Activated CD8-positive, alpha-beta memory T cell treated with anti-CD3 and anti-CD28 coated beads, Interleukin-2, amount 50 U/mL, for 1 hour (primary cell): Measurements from ENCODE around the gene GARS1.

Experiments
- DNase-seq: peaks from one replicate; pipeline ENCODE4 v3.0.0-alpha.2; 2020; ENCODE audit errors: extremely low read depth

Gene GARS1

GRCh38 chr7:30655096-30655970, 60.7 kb downstream of the GARS1 start:
- no peak for DNase-seq

GRCh38 chr7:30656006-30656957, 61.6 kb downstream of the GARS1 start:
- no peak for DNase-seq

- no peak for DNase-seq
Measured at GRCh38 chr7:30657131-30657530, 62.5 kb downstream of the GARS1 start.

- no peak for DNase-seq
Measured at GRCh38 chr7:30658479-30659074, 63.9 kb downstream of the GARS1 start.

- no peak for DNase-seq
Measured at GRCh38 chr7:30659312-30659711, 64.6 kb downstream of the GARS1 start.

GRCh38 chr7:30660331-30661255, 65.9 kb downstream of the GARS1 start:
- DNase-seq = no peak

- DNase-seq = no peak
Measured at GRCh38 chr7:30661926-30662325, 67.2 kb downstream of the GARS1 start.

- no peak for DNase-seq
Measured at GRCh38 chr7:30662431-30662939, 67.8 kb downstream of the GARS1 start.

- DNase-seq = no peak
Measured at GRCh38 chr7:30663414-30663813, 68.7 kb downstream of the GARS1 start.

- no peak for DNase-seq
Measured at GRCh38 chr7:30664184-30664885, 69.7 kb downstream of the GARS1 start.

- no peak for DNase-seq
Measured at GRCh38 chr7:30665043-30665442, 70.4 kb downstream of the GARS1 start.

GRCh38 chr7:30665449-30665848, 70.8 kb downstream of the GARS1 start:
- no peak for DNase-seq

- DNase-seq = no peak
Measured at GRCh38 chr7:30667172-30667571, 72.5 kb downstream of the GARS1 start.

- no peak for DNase-seq
Measured at GRCh38 chr7:30668102-30668501, 73.4 kb downstream of the GARS1 start.

GRCh38 chr7:30671793-30672465, 77.3 kb downstream of the GARS1 start:
- DNase-seq = no peak

- DNase-seq = no peak
Measured at GRCh38 chr7:30674420-30674819, 79.7 kb downstream of the GARS1 start.

GRCh38 chr7:30674876-30675275, 80.2 kb downstream of the GARS1 start:
- no peak for DNase-seq

- DNase-seq = no peak
Measured at GRCh38 chr7:30678805-30679204, 84.1 kb downstream of the GARS1 start.

- DNase-seq = no peak
Measured at GRCh38 chr7:30679664-30680063, 85.0 kb downstream of the GARS1 start.

- DNase-seq = no peak
Measured at GRCh38 chr7:30681331-30681797, 86.7 kb downstream of the GARS1 start.
